ENCODE results near the gene CBX4. TPM values are rescaled to one million over a fixed set of nuclear protein-coding genes. Genes with fewer than 3 reads are reported as not detected.

Gene CBX4
- total and polyA plus RNA-seq, 10 donors = 12.3 to 48.0 (median 25.4) TPM

- intact Hi-C loops (cut with DNase I; ENCODE audit: low total_unique reads) = no loop called here
- Histone ChIP-seq H3K27ac (no peak overlapping the region), H3K36me3 (no peaks in the 10 kb centered on the region), H3K9me3 (no peaks in the 10 kb centered on the region), H3K27me3 (replicated peaks in 1 of 7) (peaks cover 27 to 97% (median 78%) of the 10 kb centered on the region in 7 donors), H3K4me1 (peaks cover 31 to 64% (median 51%) of the 10 kb centered on the region in 6 donors), H3K4me3 (peak overlapping the region in 5 of 8 donors; percentile 6 to 68 (median 19))
- DNase-seq = no peak
- 4 to 10% (median 7%) methylated on average over 33 to 43 of the region's 43 CpGs for WGBS, 5 donors
- TF ChIP-seq CTCF (IDR thresholded peaks at IDR 0.05 in 8 of 11, conservative IDR thresholded peaks at IDR 0.05 in 3 of 11) (no peak), POLR2A (IDR thresholded peaks at IDR 0.05) (no peak), POLR2AphosphoS5 (IDR thresholded peaks at IDR 0.05) (no peak)
Observed at GRCh38 chr17:79814127-79814973, 24.9 kb downstream of the CBX4 start.

- H3K9me3 ChIP-seq = no peaks in the 10 kb centered on the region
- intact Hi-C loops (cut with DNase I; ENCODE audit: low total_unique reads) = no loop called here
- no peak for TF ChIP-seq CTCF (IDR thresholded peaks at IDR 0.05 in 8 of 11, conservative IDR thresholded peaks at IDR 0.05 in 3 of 11)
- no peak for TF ChIP-seq POLR2A (IDR thresholded peaks at IDR 0.05)
- TF ChIP-seq POLR2AphosphoS5 (IDR thresholded peaks at IDR 0.05) = no peak
- no peaks in the 10 kb centered on the region for H3K36me3 ChIP-seq
- no peak for DNase-seq
- H3K4me1 ChIP-seq = peaks cover 31 to 70% (median 52%) of the 10 kb centered on the region in 6 donors
- H3K27me3 ChIP-seq (replicated peaks in 1 of 7) = peaks cover 27 to 100% (median 87%) of the 10 kb centered on the region in 7 donors
- H3K27ac ChIP-seq = no peak overlapping the region
- peak overlapping the region in 5 of 8 donors; percentile 14 to 68 (median 27) for H3K4me3 ChIP-seq
- WGBS, 5 donors = 0 to 2% (median 1%) methylated on average over 14 to 89 of the region's 89 CpGs
Observed at GRCh38 chr17:79813297-79814126, 25.7 kb downstream of the CBX4 start.

- Histone ChIP-seq H3K27ac (no peak overlapping the region), H3K36me3 (no peaks in the 10 kb centered on the region), H3K9me3 (no peaks in the 10 kb centered on the region), H3K4me3 (peak overlapping the region in 5 of 8 donors; percentile 14 to 68 (median 27)), H3K4me1 (peaks cover 31 to 70% (median 52%) of the 10 kb centered on the region in 6 donors), H3K27me3 (replicated peaks in 1 of 7) (peaks cover 31 to 100% (median 96%) of the 10 kb centered on the region in 7 donors)
- DNase-seq = no peak
- 2 to 4% (median 3%) methylated on average over 55 to 72 of the region's 72 CpGs for WGBS, 5 donors
- TF ChIP-seq POLR2A (IDR thresholded peaks at IDR 0.05) = no peak
- TF ChIP-seq CTCF (IDR thresholded peaks at IDR 0.05 in 8 of 11, conservative IDR thresholded peaks at IDR 0.05 in 3 of 11) = no peak
- TF ChIP-seq POLR2AphosphoS5 (IDR thresholded peaks at IDR 0.05) = peak in 2 of 3 donors; percentile 47 to 63
- intact Hi-C loops (cut with DNase I; ENCODE audit: low total_unique reads) = no loop called here
Observed at GRCh38 chr17:79812353-79813258, 26.6 kb downstream of the CBX4 start.
